Posterior vena cava (tissue), 2 donors: Measurements from ENCODE around the gene TCF7L1. TPM values are rescaled to one million over a fixed set of nuclear protein-coding genes. Genes with fewer than 3 reads are reported as not detected.
"Not testable (repeated sequence)": the region's sequence is repeated elsewhere in the genome, so short reads cannot be mapped to it uniquely, and the experiment has no call there.

Source experiments
- DNase-seq: peaks from one replicate; pipeline ENCODE4 v3.0.0-alpha.2; 2020; ENCODE audit warnings: low spot score
- intact Hi-C, 2 donors: fragments of 100-400 bp; cut with DNase I; formaldehyde crosslinking; loops; one replicate each; pipeline versions ENCODE4 v1.14.1 to v1.14.2; 2022 to 2023
- total RNA-seq, 2 donors: library from RNA; stranded (reverse); fragmentation: NEBNext Ultra II Directional; extraction: Animal tissue kit (Norgen Biotek cat#: 25700); gene quantifications; one replicate each; pipeline ENCODE4 v1.2.1, GENCODE V29; 2021
- donor health status: DM: yes; HTN: yes; CAD: no.
- donor health status: DM: yes; HTN: yes; CAD: no.

Gene TCF7L1
- total RNA-seq, 2 donors from 2014 or later, result 23.1 to 25.9 TPM

- DNase-seq, result no peak
- intact Hi-C loops, result no loop called here
Measured at GRCh38 chr2:85178980-85179411, 45.8 kb downstream of the TCF7L1 start.

GRCh38 chr2:85179541-85179940 lies 46.3 kb downstream of the TCF7L1 start:
- DNase-seq, result no peak

DNA sequence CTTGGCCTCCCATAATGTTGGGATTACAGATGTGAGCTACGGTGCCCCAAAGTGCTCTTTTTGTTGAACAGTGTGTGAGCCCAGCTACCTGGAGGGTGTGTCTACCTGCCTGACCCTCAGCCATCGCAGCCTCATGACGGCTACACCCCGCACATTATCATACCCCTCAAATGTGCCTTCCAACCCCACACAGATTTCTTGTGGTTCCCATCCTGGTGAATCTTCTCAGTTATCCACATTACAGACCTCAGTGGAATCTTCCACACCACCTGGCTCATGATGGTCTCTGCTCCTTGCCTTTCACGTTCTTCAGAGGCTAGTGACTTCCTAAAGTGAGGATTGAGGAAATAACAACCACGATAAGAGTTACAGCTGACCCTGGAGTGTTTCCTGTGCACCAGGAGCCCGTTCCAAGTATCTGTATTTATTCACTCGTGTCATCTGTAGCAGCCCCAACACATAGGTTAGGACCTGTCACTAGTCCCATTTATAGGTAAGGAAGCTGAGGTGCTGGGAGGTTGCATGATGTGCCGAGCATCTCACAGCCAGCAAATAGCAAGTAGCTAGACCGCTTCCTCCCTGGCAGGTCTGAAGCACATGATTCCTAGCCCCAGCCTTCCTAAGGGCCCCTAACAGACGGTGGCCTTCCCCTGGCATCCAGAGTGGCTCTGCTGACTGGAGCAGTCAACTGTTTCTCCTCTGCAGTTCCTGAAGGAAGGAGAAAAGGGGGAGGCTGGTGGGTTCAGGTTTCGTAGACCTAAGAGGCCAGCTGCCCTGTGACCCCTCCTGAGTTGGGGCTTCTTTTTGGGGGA lies 47.3 kb downstream of the TCF7L1 start:
- intact Hi-C loops, result no loop called here
- DNase-seq, result no peak

More at GRCh38 chr2:85179541-85179940, 46.3 kb downstream of the TCF7L1 start:
- intact Hi-C loops, result no loop called here

DNA sequence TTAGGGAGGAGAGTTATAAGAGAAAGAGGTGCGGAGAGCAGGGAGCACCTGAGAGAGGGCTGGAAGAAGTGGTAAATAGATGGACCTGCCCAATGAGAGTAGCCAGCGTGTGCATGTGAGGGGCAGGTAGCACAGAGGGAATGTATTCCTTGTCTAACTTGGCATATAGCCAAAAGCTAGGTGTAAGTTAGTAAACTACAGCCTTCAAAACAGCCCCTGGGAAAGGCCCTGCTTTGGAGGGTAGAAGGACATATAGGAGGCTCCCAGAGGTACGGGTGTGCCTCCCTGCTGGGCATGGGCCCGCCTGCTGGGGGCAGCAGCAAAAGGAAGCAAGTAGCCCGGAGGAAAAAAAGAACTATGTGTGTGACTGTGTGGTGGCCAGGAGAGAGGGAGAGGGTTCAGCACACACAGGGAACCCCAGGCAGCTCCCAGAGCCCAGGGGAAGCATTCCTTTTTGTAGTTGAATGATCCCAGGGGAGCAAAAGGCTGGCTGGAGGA lies 48.0 kb downstream of the TCF7L1 start:
- DNase-seq, result no peak
- intact Hi-C loops, result no loop called here

DNA sequence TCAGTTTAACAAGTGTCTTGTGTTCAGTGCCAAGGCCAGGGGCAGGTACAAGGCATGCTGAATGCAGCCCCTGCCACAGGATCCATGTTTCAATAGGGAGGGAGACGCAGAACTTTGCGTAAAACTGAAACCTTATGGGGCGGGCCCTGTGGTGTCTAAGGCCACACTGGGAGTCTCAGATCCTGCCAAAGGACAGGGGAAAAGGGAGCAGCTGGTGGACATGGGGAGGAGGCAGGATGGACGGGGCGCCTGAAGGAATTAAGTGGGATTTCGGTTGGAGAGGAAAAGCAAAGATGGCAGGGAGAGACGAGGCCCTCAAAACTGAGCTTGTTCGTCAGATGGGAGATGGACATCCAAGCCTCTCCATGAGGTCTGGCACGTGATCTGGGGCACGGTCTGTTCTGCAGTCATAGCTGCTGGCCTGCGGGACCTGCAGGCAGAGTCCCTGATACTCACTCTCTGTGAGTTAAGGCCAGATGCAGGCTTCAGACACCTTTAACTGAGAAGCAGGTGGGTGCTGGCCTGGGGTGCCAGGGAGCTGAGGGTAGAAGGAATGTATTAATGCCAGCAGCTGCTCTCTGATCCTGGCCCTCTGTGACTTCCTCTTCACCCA lies 48.8 kb downstream of the TCF7L1 start:
- DNase-seq, result no peak
- intact Hi-C loops, result no loop called here

DNA sequence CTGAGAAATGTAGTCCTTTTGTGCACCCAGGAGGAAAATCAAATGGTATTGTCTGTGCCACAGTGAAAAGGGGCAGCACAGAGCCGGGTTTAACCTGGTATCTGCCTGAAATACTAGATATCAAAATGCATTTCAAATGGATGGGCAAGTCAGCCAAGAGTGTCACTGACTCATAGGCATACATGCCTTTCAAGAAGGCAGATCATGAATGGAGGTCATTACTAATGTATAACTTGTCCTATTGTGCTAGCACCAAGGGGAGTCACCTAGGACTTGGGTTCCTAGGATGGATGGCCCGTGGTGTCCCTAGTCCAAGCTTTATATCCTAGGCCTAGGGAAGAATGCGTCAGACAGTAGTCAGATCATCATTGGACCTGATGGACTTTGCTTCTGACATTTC lies 49.9 kb downstream of the TCF7L1 start:
- DNase-seq, result no peak
- intact Hi-C loops, result no loop called here

- DNase-seq, result no peak
- intact Hi-C loops, result no loop called here
Measured at GRCh38 chr2:85183479-85183878, 50.3 kb downstream of the TCF7L1 start.

DNA sequence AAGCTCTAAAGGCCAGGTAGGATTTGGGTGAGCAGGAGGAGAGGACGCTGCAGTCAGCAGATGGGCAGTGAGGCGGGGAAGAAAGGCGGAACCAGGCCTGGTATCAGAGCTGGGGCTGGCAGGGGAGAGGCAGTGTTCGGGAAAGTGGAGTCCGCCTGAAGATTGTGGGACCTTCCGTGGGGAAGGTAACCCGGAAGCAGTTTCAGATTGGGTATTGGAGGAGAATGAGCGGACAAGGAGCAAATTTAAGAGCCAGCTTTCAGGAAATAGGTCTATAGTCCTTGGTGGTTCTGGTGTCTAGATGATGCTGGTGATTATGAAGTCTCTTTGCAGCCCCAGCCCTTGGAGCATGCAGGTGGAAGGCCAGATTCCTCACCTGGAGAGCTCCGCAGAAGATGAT lies 51.0 kb downstream of the TCF7L1 start:
- intact Hi-C loops, result no loop called here
- DNase-seq, result no peak

DNA sequence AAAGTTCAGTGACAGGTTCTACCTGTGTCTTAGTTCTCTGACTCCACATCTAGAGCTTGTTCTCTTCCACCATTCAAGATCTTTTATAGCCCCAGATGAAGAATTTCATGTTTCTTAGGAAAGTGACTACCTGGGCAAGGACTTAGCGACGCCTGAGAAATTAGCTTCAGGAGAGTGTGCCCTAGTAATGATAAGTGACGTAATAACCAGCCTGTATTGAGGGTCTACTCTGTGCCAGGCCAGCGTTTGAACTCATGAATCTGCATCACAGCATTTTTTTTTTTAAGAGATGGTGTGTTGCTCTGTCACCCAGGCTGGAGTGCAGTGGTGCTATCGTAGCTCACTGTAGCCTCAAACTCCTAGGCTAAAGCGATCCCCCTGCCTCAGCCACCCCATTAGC lies 51.8 kb downstream of the TCF7L1 start:
- no peak for DNase-seq
- intact Hi-C loops, result no loop called here

DNA sequence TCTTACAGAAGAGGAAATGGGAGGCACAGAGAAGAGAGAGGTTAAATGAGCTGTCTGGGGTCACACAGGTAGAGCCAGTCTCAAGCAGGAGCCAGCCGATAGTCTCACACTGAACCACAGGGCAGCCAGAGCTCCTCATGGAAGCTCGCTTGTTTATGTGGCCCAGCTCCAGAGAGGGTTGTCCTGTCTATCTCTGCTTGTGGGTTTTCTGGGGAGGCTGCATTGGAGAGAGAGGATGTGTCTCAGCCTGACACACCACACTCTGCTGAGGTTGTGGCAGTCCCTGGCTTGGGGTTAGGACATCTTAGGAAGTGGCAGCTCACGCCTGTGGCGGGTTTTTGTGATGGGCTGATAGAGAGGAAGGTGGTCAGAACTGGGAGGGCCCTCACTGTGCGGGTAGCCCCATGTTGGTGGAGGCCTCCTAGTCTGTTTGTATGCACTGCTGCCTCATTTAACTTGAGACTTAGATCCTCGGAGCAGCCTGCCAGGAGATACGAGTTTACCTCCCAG lies 52.3 kb downstream of the TCF7L1 start:
- intact Hi-C loops, result no loop called here
- DNase-seq, result no peak

DNA sequence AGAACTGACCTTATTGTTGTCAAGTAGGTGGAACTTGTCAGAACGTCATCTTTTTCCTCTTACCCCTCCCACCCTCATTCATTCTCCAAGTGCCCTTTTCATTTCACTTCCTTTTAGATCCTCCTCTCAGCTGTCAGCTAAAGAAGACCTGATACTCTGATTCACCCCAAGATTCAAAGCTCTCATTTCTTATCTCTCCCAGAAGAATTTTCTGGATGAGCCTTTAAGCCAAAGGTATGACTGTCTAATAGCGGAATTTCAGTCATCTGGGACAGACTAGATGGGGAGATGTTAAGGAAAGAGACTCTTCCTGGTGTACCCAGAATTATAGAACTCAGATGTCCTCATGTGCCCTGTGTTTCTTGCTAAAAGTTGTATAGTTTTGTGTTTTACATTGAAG lies 53.9 kb downstream of the TCF7L1 start:
- intact Hi-C loops, result no loop called here
- DNase-seq, result no peak

DNA sequence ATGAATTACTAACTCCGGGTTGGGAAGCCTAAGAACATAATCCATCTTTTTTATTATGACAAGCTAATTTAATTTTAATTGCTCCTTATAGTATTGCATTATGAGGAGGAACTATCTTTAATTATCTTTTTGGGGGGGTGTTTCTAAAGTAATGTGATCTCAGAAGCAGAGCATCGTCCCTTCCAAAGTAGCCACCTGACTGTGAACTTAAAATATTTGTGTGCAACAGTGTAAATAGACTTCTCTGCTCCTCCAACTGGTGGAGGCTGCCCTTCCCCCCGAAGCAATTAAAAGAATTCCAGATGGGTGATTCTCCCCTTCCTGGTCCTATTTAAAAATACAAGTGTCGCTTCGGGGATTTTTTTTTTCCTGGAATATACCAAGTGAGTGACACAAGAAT lies 55.7 kb downstream of the TCF7L1 start:
- intact Hi-C loops, result no loop called here
- no peak for DNase-seq

DNA sequence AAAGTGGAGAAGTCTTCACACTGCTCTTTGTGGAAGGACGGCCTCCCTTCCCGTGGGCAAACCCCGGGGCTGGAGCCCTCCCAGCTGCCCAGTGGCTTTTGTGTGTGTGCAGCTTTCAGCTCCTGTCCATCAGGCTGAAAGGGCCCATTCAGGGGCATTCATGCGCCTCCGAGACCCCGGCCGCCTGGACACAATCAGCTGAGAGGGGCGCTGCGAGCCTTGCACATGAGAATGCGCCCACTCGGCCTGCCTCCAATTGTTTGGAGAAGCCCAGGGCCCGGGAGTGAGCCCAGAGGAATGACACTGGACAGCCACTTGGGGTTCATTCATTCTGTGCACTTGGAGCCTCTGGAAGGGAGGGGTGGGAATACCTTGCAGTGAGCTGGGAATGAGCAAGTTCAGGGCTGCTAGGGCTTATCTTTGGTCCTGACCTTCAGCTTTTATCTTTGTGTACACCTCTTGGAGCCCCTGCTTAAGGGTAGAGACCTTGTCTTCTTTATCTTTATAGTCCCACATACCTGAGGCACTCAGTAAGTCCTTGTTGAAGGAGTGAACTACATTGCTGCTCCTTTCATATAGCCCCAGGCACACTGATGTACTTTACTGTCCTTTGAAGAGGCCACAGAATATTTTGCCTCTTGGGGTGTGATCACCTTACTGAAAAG lies 56.5 kb downstream of the TCF7L1 start:
- DNase-seq, result no peak
- intact Hi-C loops, result no loop called here

- intact Hi-C loops, result no loop called here
- no peak for DNase-seq
Measured at GRCh38 chr2:85191157-85191556, 58.0 kb downstream of the TCF7L1 start.

- DNase-seq, result no peak
- intact Hi-C loops, result no loop called here
Measured at GRCh38 chr2:85194780-85195480, 61.7 kb downstream of the TCF7L1 start.

DNA sequence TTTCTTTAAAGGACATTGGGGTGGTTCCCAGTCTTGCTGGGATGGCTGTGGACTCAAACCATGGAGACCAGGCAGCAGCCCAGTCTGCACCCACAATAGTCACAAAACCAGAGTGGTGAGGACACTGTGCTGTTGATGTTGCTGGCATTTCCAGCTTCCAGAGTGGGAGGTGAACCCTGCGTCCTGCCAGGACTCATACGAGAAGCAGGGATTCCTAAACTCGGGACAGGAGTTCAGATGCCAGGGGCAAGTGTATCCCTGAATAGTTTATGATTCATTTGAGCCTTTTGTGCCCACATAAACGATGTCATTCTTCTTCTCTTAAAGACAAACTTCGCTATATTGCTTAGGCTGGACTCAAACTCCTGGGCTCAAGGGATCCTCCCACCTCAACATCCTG lies 62.8 kb downstream of the TCF7L1 start:
- intact Hi-C loops, result no loop called here

DNA sequence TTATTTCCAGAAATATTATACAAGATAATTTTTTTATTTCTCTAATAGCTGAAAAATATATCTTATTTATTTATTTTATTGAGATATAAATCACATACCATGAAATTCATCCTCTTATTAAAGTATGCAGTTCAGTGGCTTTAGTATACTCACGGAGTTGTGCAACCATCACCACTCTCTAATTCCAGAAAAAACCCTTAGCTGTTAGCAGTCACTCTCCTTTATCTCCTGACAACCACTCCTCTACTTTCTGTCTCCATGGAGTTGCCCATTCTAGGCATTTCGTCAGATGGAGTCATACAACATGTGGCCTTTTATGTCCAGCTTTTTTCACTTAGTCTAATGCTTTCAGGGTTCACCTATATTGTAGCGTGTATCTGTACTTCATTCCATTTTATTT lies 66.5 kb downstream of the TCF7L1 start:
- intact Hi-C loops, result no loop called here
- no peak for DNase-seq

More for the DNA sequence above, 62.8 kb downstream of the TCF7L1 start:
- no peak for DNase-seq

DNA sequence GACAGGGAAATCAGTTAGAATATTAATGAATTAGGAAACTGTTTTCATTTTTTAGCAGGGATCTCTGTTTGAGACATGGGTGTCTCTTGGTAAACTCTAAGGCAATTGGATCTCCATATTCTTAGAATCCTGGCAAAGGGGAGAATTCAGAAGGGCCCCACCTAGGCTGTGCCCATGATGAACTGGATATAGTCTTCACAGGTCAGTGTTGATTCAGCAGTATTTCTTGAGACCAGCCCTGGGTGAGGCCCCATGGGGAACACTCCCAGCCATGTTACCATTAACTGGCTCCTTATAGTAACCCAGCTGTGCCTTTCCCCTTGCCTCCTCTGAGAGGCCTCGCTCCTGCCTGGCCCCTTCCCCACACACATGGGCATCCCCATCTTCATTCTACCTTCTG lies 76.7 kb downstream of the TCF7L1 start:
- intact Hi-C loops, result no loop called here
- no peak for DNase-seq

DNA sequence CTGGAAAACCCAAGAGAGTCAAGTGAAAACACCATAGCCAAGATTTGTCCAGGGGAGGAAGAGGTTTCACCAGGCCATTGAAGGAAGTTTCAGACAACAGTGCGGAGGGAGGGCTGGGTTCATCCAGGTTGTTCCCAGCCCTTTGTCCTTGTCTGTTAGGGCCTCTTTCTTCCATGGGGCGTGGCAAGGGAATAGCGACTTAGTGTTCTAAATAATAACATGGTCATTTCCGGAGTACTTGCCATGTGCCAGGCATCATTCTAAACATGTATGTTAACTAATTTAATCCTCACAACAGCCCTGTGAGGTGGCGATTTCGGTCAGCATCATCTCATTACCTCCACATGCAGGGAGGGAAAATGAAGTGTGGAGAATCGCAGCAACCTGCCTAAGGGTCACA lies 77.3 kb downstream of the TCF7L1 start:
- intact Hi-C loops, result no loop called here
- no peak for DNase-seq

DNA sequence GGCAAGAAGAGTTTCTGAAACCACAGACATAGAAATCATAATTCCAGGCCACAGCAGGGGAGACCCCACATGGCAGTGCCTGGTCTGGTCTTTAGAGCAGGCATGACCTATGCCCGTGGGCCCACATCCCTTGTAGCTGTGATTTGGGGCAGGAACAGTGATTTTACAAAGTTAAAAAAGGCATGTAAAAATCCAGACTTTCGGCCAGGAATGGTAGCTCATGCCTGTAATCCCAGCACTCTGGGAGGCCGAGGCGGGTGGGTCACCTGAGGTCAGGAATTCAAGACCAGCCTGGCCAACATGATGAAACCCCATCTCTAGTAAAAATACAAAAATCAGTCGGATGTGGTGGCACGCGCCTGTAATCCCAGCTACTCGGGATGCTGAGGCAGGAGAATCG lies 78.4 kb downstream of the TCF7L1 start:
- DNase-seq, intact Hi-C loops: not testable (repeated sequence)
